Caco-2 (cell line): ENCODE data around the gene CERS6. TPM values are rescaled to one million over a fixed set of nuclear protein-coding genes. Genes with fewer than 3 reads are reported as not detected.

ENCODE experiments used
- BruUV-seq: library from RNA; stranded (reverse); fragments of 400-500 nt; replicated peaks from 2 replicates; lab custom pipeline; 2021; lab: Mats Ljungman, UMichigan
- CTCF ChIA-PET: fragments of 300-600 bp; sonication (Branson Sonifier 250); formaldehyde crosslinking; loops from one replicate; lab custom pipeline; 2022; ENCODE audit warnings: antibody characterized with exemption; lab: Charles Lee
- POLR2A ChIA-PET: fragments of 300-600 bp; sonication (Branson Sonifier 250); formaldehyde crosslinking; loops from one replicate; lab custom pipeline; 2022; ENCODE audit warnings: antibody characterized with exemption; lab: Charles Lee
- DNase-seq, 2 experiments: peaks; one replicate each; pipeline versions ENCODE4 v3.0.0 to v3.0.0-alpha.2; 2020 to 2022
- H3K27me3 ChIP-seq: replicated peaks from 2 replicates; pipeline ENCODE4 v1.6.0; 2011; ENCODE audit warnings: low read length; ENCODE audit not compliant: control insufficient read depth, insufficient read depth
- H3K36me3 ChIP-seq: 2 replicates; pipeline ENCODE4 v1.5.1; 2011; ENCODE audit warnings: low read length; ENCODE audit not compliant: control insufficient read depth, insufficient read depth
- H3K4me1 ChIP-seq: fragments of 250-450 bp; sonication (Bioruptor Pico); 2 replicates; pipeline ENCODE4 v1.5.1; 2020; ENCODE audit warnings: mild to moderate bottlenecking
- H3K4me3 ChIP-seq: 2 replicates; pipeline ENCODE4 v1.5.1; 2011; ENCODE audit warnings: low read depth, mild to moderate bottlenecking, control low read depth, low read length
- H3K9me3 ChIP-seq: fragments of 250-450 bp; sonication (Bioruptor Pico); 2 replicates; pipeline ENCODE4 v1.5.1; 2020; ENCODE audit warnings: mild to moderate bottlenecking, moderate library complexity
- H3K27ac Mint-ChIP-seq: one replicate; pipeline ENCODE4 v1.8.0; 2022; ENCODE audit warnings: mixed read lengths; ENCODE audit not compliant: unreplicated experiment
- H3K27me3 Mint-ChIP-seq: one replicate; pipeline ENCODE4 v1.8.0; 2022; ENCODE audit warnings: mixed read lengths; ENCODE audit not compliant: insufficient read depth, unreplicated experiment
- H3K36me3 Mint-ChIP-seq: one replicate; pipeline ENCODE4 v1.8.0; 2022; ENCODE audit warnings: mild to moderate bottlenecking, mixed read lengths; ENCODE audit not compliant: insufficient read depth, unreplicated experiment
- H3K4me1 Mint-ChIP-seq: one replicate; pipeline ENCODE4 v1.8.0; 2022; ENCODE audit warnings: low read depth, mixed read lengths; ENCODE audit not compliant: unreplicated experiment
- H3K4me3 Mint-ChIP-seq: one replicate; pipeline ENCODE4 v1.8.0; 2022; ENCODE audit warnings: mild to moderate bottlenecking, moderate library complexity, mixed read lengths; ENCODE audit not compliant: unreplicated experiment
- H3K9me3 Mint-ChIP-seq: one replicate; pipeline ENCODE4 v1.8.0; 2022; ENCODE audit warnings: mixed read lengths; ENCODE audit not compliant: unreplicated experiment
- CTCF ChIP-seq, 2 experiments: fragments of 200-600 bp in 1 of 2; IDR thresholded peaks; 1 replicate in 1 of 2; 2 replicates in 1 of 2; pipeline versions ENCODE4 v1.5.1 to v1.8.0; 2011 to 2022; ENCODE audit warnings: antibody characterized with exemption in 1 of 2, control low read depth in 1 of 2, inconsistent platforms in 1 of 2, low read depth in 1 of 2, low read length in 1 of 2, mild to moderate bottlenecking in 1 of 2, moderate library complexity in 1 of 2; ENCODE audit not compliant: insufficient read depth in 1 of 2, severe bottlenecking in 1 of 2, unreplicated experiment in 1 of 2
- intact Hi-C: fragments of 100-400 bp; cut with micrococcal nuclease; formaldehyde crosslinking; loops from one replicate; pipeline ENCODE4 v1.10.0; 2022; ENCODE audit not compliant: unreplicated experiment
- total RNA-seq: library from RNA; stranded (reverse); gene quantifications from 2 replicates; pipeline ENCODE4 v1.2.3, GENCODE V29; 2022

CERS6 gene
- total RNA-seq, 1 experiment from 2014 or later, result 32.7 TPM

GRCh38 chr2:168685600-168686451, 229.8 kb downstream of the CERS6 start:
- no peak for DNase-seq
- Histone ChIP-seq H3K9me3 (no peaks in the 10 kb centered on the region), H3K4me3 (no peak overlapping the region), H3K36me3 (no peaks in the 10 kb centered on the region), H3K27me3 (no peaks in the 10 kb centered on the region), H3K4me1 (peaks cover 10% of the 10 kb centered on the region)
- intact Hi-C loops, result loop anchor here (2.0 kb wide), 1 partner anchor 21 kb away; no protein-coding TSS in a partner anchor
- Mint-ChIP-seq H3K27me3 (no peaks in the 10 kb centered on the region), H3K4me1 (peaks cover 11% of the 10 kb centered on the region), H3K4me3 (no peak overlapping the region), H3K9me3 (no peaks in the 10 kb centered on the region), H3K36me3 (peaks cover 8% of the 10 kb centered on the region), H3K27ac (no peak overlapping the region)
- BruUV-seq, result no TSS peak
- TF ChIP-seq CTCF (IDR thresholded peaks at IDR 0.05; ENCODE audit: insufficient read depth in 1 of 2, low read depth in 1 of 2, low read length in 1 of 2, severe bottlenecking in 1 of 2, unreplicated experiment in 1 of 2), result no peak
- ChIA-PET POLR2A (no interaction called here), CTCF (interaction anchor here (0.6 to 1.8 kb wide), 3 partner anchors 20 to 339 kb away, joined by 3 to 5 read pairs (median 5); no protein-coding TSS in a partner anchor)

DNA sequence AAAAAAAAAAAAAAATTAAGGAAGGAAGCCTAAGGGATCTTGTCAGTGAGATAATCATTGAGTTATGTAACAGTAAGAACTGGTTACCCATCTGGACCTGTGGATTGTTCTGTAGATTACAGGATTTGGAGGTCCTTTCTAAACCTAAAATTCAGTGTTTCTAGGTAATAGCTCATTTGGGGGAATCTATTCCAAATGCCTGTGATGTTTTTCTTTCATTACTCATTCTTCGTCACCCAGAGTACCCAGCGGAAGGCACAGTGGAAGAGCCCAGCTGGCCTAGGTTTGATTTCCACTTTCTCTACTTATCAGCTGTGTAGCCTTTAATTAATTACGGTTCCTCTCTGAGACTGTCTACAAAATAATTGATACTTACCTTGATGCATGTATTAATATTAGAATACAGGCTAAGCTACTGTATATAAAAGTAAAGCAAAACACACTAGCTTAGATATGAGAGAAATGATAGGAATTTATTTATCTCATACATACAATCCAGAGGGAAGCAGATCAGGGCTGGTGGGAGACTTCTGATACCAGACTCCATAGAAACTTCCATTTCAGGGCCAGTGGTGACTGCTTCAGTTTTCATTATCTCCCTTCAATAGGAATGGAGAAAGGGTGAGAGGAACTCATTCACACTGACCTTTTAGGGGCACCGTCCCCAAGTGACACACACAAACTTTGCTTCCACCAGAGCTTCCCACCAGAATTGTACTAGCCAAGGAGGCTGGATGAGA, 230.6 kb downstream of the CERS6 start:
- no peak for DNase-seq
- H3K9me3 Mint-ChIP-seq, result no peaks in the 10 kb centered on the region
- POLR2A ChIA-PET, result no interaction called here

More for the DNA sequence above, 230.6 kb downstream of the CERS6 start:
- H3K27me3 Mint-ChIP-seq, result no peaks in the 10 kb centered on the region
- peaks cover 11% of the 10 kb centered on the region for H3K4me1 Mint-ChIP-seq
- peaks cover 9% of the 10 kb centered on the region for H3K36me3 Mint-ChIP-seq
- Histone ChIP-seq H3K9me3 (no peaks in the 10 kb centered on the region), H3K27me3 (no peaks in the 10 kb centered on the region), H3K4me1 (peaks cover 10% of the 10 kb centered on the region), H3K4me3 (no peak overlapping the region), H3K36me3 (no peaks in the 10 kb centered on the region)
- CTCF ChIA-PET, result interaction anchor here (1.5 to 1.8 kb wide), 2 partner anchors 19 to 340 kb away, joined by 5 read pairs; no protein-coding TSS in a partner anchor
- H3K4me3 Mint-ChIP-seq, result no peak overlapping the region
- H3K27ac Mint-ChIP-seq, result no peak overlapping the region
- TF ChIP-seq CTCF (IDR thresholded peaks at IDR 0.05; ENCODE audit: insufficient read depth in 1 of 2, low read depth in 1 of 2, low read length in 1 of 2, severe bottlenecking in 1 of 2, unreplicated experiment in 1 of 2), result no peak
- intact Hi-C loops, result loop anchor here (1.0 kb wide), 1 partner anchor 340 kb away; no protein-coding TSS in a partner anchor
- BruUV-seq, result no TSS peak
